HepG2 (cell line): ENCODE measurements around the gene SDK1. TPM values are rescaled to one million over a fixed set of nuclear protein-coding genes. Genes with fewer than 3 reads are reported as not detected.

ENCODE experiments used
- ATAC-seq: fragments of 200-7000 bp; cut with Tn5 transposase; 3 replicates; pipeline ENCODE4 v1.9.1; 2020; ENCODE audit warnings: mild to moderate bottlenecking, moderate library complexity
- BruUV-seq: library from RNA; stranded (reverse); fragments of 400-500 nt; replicated peaks from 2 replicates; lab custom pipeline; 2021; lab: Mats Ljungman, UMichigan
- CTCF ChIA-PET: fragments of 300-600 bp; formaldehyde crosslinking; extraction: SDS; loops from one replicate; lab custom pipeline; 2021; ENCODE audit warnings: low total read pairs, inconsistent platforms, low intra/inter-chr PET ratio; lab: Yijun Ruan, JAX
- POLR2A ChIA-PET: fragments of 350-600 bp; sonication (Branson Sonifier 250); formaldehyde crosslinking; loops from one replicate; lab custom pipeline; 2020; ENCODE audit warnings: antibody characterized with exemption, inconsistent platforms; lab: Yijun Ruan, JAX
- DNase-seq: peaks from one replicate; pipeline ENCODE4 v3.0.0-alpha.2; 2015; ENCODE audit warnings: low spot score
- FAIRE-seq: peaks from 3 replicates; lab custom pipeline; 2011; peaks lifted over from hg19 to GRCh38; lab: Jason Lieb, UNC
- H2AFZ ChIP-seq: one replicate; pipeline ENCODE4 v1.6.1; 2011; ENCODE audit warnings: low read length, inconsistent platforms
- H3K27ac ChIP-seq: fragments of 300-600 bp; 3 replicates; pipeline ENCODE4 v1.8.0; 2011; ENCODE audit warnings: mixed run types, mild to moderate bottlenecking, mixed read lengths, low read length, inconsistent platforms; ENCODE audit not compliant: insufficient read depth; ENCODE audit errors: extremely low read length
- H3K27me3 ChIP-seq, 2 experiments: fragments of 200-600 bp in 1 of 2; 2 replicates in 1 of 2; 3 replicates in 1 of 2; pipeline versions ENCODE4 v1.6.0 to v1.8.0; 2011; ENCODE audit warnings: low read length in 2 of 2, mild to moderate bottlenecking in 2 of 2, moderate library complexity in 2 of 2, inconsistent platforms in 1 of 2; ENCODE audit not compliant: insufficient read depth in 2 of 2, control insufficient read depth in 1 of 2
- H3K36me3 ChIP-seq, 2 experiments: fragments of 200-600 bp in 1 of 2; replicated peaks in 1 of 2; 2 replicates in 1 of 2; 3 replicates in 1 of 2; pipeline versions ENCODE4 v1.5.1 to v1.8.0; 2011; ENCODE audit warnings: low read length in 2 of 2, inconsistent platforms in 1 of 2; ENCODE audit not compliant: insufficient read depth in 2 of 2, control insufficient read depth in 1 of 2
- H3K4me1 ChIP-seq: 2 replicates; pipeline ENCODE4 v1.5.1; 2012; ENCODE audit warnings: low read length, inconsistent platforms; ENCODE audit not compliant: insufficient read depth
- H3K4me2 ChIP-seq: 2 replicates; pipeline ENCODE4 v1.6.0; 2011; ENCODE audit warnings: low read depth, low read length, inconsistent platforms
- H3K4me3 ChIP-seq, 3 experiments: fragments of 200-600 bp in 1 of 3; sonication (generic), shearing (Covaris generic) in 1 of 3; replicated peaks in 1 of 3; 2 replicates each; pipeline ENCODE4 v1.5.1; 2011 to 2016; ENCODE audit warnings: low read length in 3 of 3, inconsistent platforms in 2 of 3, low read depth in 2 of 3, mild to moderate bottlenecking in 2 of 3, control low read depth in 1 of 3, mixed read lengths in 1 of 3; ENCODE audit not compliant: insufficient read depth in 1 of 3
- H3K79me2 ChIP-seq: one replicate; pipeline ENCODE4 v1.6.1; 2011; ENCODE audit warnings: low read length, inconsistent platforms; ENCODE audit not compliant: insufficient read depth
- H3K9ac ChIP-seq: 2 replicates; pipeline ENCODE4 v1.6.0; 2011; ENCODE audit warnings: mild to moderate bottlenecking, low read depth, low read length, inconsistent platforms; ENCODE audit not compliant: insufficient read depth
- H3K9me3 ChIP-seq: 2 replicates; pipeline ENCODE4 v1.5.1; 2012; ENCODE audit warnings: mild to moderate bottlenecking, low read length
- H4K20me1 ChIP-seq: 2 replicates; pipeline ENCODE4 v1.6.0; 2011; ENCODE audit warnings: inconsistent platforms, mild to moderate bottlenecking, low read length, moderate library complexity; ENCODE audit not compliant: insufficient read depth
- ATRX ChIP-seq: sonication (generic); formaldehyde crosslinking; IDR thresholded peaks from 2 replicates; pipeline ENCODE4 v1.4.0; 2020; ENCODE audit warnings: missing genetic modification reagents, borderline replicate concordance
- CREM ChIP-seq, 2 experiments: sonication (generic) in 1 of 2; formaldehyde crosslinking in 1 of 2; IDR thresholded peaks; 2 replicates each; pipeline versions ENCODE4 v1.4.0 to v1.6.1; 2016 to 2020; ENCODE audit warnings: antibody characterized with exemption in 1 of 2, mild to moderate bottlenecking in 1 of 2, missing genetic modification reagents in 1 of 2
- GATAD1 ChIP-seq: IDR thresholded peaks from 2 replicates; pipeline ENCODE4 v1.6.1; 2016; ENCODE audit warnings: missing genetic modification reagents, missing compliant biosample characterization
- IKZF4 ChIP-seq: sonication (generic); formaldehyde crosslinking; IDR thresholded peaks from 2 replicates; pipeline ENCODE4 v1.5.1; 2020; ENCODE audit warnings: borderline replicate concordance, mild to moderate bottlenecking, low read depth, missing genetic modification reagents; ENCODE audit errors: not compliant biosample characterization
- ISL2 ChIP-seq: sonication (generic); formaldehyde crosslinking; IDR thresholded peaks from 2 replicates; pipeline ENCODE4 v1.5.0; 2020; ENCODE audit warnings: missing genetic modification reagents
- MTF1 ChIP-seq: sonication (generic); formaldehyde crosslinking; IDR thresholded peaks from 2 replicates; pipeline ENCODE4 v1.5.0; 2020; ENCODE audit warnings: missing genetic modification reagents
- PHF21A ChIP-seq: sonication (generic); formaldehyde crosslinking; IDR thresholded peaks from 2 replicates; pipeline ENCODE4 v1.5.0; 2020; ENCODE audit warnings: mild to moderate bottlenecking, missing genetic modification reagents
- PLRG1 ChIP-seq: fragments of 450-650 bp; conservative IDR thresholded peaks from 2 replicates; pipeline ENCODE4 v1.6.1; 2016
- TAF15 ChIP-seq: fragments of 200-400 bp; formaldehyde crosslinking; IDR thresholded peaks from one replicate; pipeline ENCODE4 v1.6.1; 2018; ENCODE audit warnings: mild to moderate bottlenecking, low read depth, low read length; ENCODE audit not compliant: poor library complexity, severe bottlenecking
- ZBTB42 ChIP-seq: sonication (generic); formaldehyde crosslinking; IDR thresholded peaks from 2 replicates; pipeline ENCODE4 v1.5.0; 2020; ENCODE audit warnings: mild to moderate bottlenecking, missing genetic modification reagents
- ZFP90 ChIP-seq: sonication (generic); formaldehyde crosslinking; IDR thresholded peaks from 2 replicates; pipeline ENCODE4 v1.8.0; 2022; ENCODE audit warnings: missing genetic modification reagents, mild to moderate bottlenecking, inconsistent platforms, borderline replicate concordance
- ZNF253 ChIP-seq: sonication (generic); formaldehyde crosslinking; IDR thresholded peaks from 2 replicates; pipeline ENCODE4 v1.8.0; 2022; ENCODE audit warnings: mild to moderate bottlenecking, missing genetic modification reagents, borderline replicate concordance
- ZNF780A ChIP-seq: sonication (generic); formaldehyde crosslinking; IDR thresholded peaks from 2 replicates; pipeline ENCODE4 v1.8.0; 2022; ENCODE audit warnings: mild to moderate bottlenecking, missing genetic modification reagents, moderate library complexity
- WGBS: methylation state at CpG from one replicate; pipeline ENCODE4 v1.1.6; 2017; ENCODE audit warnings: low lambda C conversion rate; 5-methylcytosine and 5-hydroxymethylcytosine counted together
- in situ Hi-C: cut with HindIII; loops from 2 replicates; pipeline ENCODE4 v1.10.0; 2017; ENCODE audit warnings: low pct_unique_long_range_greater_than_20kb; ENCODE audit not compliant: extremely low pct_ligation_motif_present
- intact Hi-C: fragments of 100-400 bp; cut with micrococcal nuclease; formaldehyde crosslinking; loops from one replicate; pipeline ENCODE4 v1.10.0; 2022; ENCODE audit not compliant: unreplicated experiment
- polyA plus RNA-seq, 8 experiments: library from polyadenylated mRNA; depleted of rRNA in 3 of 8; stranded (reverse) in 7 of 8; unstranded in 1 of 8; fragments of >200 nt; fragmentation: Illumina TruSeq in 4 of 8; extraction: Trizol in 4 of 8; gene quantifications; 2 replicates each; pipeline versions ENCODE4 v1.2.1 to v1.2.3, GENCODE V29; 2011 to 2016; ENCODE audit warnings: low read depth in 4 of 8, missing spikeins in 1 of 8, mixed read lengths in 1 of 8; ENCODE audit not compliant: insufficient read depth in 1 of 8
- total RNA-seq, 5 experiments: library from RNA; depleted of rRNA; stranded (reverse); fragments of >200 nt; fragmentation: Illumina TruSeq; extraction: Trizol; gene quantifications; 2 replicates each; pipeline ENCODE4 v1.2.3, GENCODE V29; 2016; ENCODE audit warnings: low read depth in 1 of 5
- TF ChIP-seq, protein P1 (sequence below): fragments of 450-650 bp; IDR thresholded peaks from 2 replicates; pipeline ENCODE4 v1.6.1; 2016
- TF ChIP-seq, protein P2 (sequence below): sonication (generic); formaldehyde crosslinking; IDR thresholded peaks from 2 replicates; pipeline ENCODE4 v1.8.0; 2022; ENCODE audit warnings: mild to moderate bottlenecking, missing genetic modification reagents; ENCODE audit not compliant: insufficient replicate concordance

SDK1 gene
- total and polyA plus RNA-seq, 2 of the 13 experiments (the other 11 are each of a cell fraction or from before 2014, with no cell fraction given), result 0.35 to 2.4 TPM

DNA sequence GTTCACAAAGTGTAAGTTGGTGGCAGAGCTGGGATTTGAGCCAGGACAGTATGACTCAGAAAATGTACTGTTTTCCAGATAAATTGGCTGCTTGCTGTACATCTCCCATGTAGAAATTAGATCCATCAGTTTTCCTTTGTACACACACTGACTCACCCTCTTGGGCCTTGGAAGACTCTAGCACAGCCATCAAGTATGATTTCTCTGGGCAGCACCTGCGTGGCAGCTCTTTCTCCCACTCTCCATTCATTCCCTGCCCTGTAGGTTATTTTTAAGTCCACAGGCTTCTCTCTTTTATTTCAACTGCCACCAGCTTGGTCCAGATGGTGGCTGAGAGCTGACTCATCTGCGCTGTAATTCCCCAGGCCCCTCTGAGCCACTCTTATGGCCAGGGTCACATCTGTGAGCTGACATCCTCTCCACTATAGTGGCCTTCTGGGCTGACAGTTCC lies 28.3 kb upstream of the SDK1 start:
- CTCF ChIA-PET, result no interaction called here
- H2AFZ ChIP-seq, result no peak overlapping the region
- in situ Hi-C loops (no loop called here), intact Hi-C loops (no loop called here)
- TF ChIP-seq MTF1 (CRISPR knock-in tag) (no peak), ZNF253 (CRISPR knock-in tag) (no peak), CREM (IDR thresholded peaks at IDR 0.05) (no peak), CREM (CRISPR knock-in tag; IDR thresholded peaks at IDR 0.05) (no peak), ZFP90 (no peak), PHF21A (CRISPR knock-in tag) (no peak), ZNF780A (no peak)
- TF ChIP-seq, protein P1, sequence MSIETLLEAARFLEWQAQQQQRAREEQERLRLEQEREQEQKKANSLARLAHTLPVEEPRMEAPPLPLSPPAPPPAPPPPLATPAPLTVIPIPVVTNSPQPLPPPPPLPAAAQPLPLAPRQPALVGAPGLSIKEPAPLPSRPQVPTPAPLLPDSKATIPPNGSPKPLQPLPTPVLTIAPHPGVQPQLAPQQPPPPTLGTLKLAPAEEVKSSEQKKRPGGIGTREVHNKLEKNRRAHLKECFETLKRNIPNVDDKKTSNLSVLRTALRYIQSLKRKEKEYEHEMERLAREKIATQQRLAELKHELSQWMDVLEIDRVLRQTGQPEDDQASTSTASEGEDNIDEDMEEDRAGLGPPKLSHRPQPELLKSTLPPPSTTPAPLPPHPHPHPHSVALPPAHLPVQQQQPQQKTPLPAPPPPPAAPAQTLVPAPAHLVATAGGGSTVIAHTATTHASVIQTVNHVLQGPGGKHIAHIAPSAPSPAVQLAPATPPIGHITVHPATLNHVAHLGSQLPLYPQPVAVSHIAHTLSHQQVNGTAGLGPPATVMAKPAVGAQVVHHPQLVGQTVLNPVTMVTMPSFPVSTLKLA, result no peak
- no peak for FAIRE-seq
- no peak overlapping the region for H3K4me3 ChIP-seq
- H3K36me3 ChIP-seq, result no peaks in the 10 kb centered on the region
- DNase-seq, result no peak
- POLR2A ChIA-PET, result interaction anchor here (0.6 kb wide), 1 partner anchor 232 kb away, joined by 3 read pairs; no protein-coding TSS in a partner anchor
- ATAC-seq, result no peak
- H3K9me3 ChIP-seq, result no peaks in the 10 kb centered on the region
- no peaks in the 10 kb centered on the region for H3K4me1 ChIP-seq
- 68% methylated on average over 2 of the region's 2 CpGs for WGBS
- no peak overlapping the region for H3K4me2 ChIP-seq
- H3K9ac ChIP-seq, result no peak overlapping the region
- H3K79me2 ChIP-seq, result no peaks in the 10 kb centered on the region
- BruUV-seq, result no TSS peak
- H4K20me1 ChIP-seq, result no peaks in the 10 kb centered on the region
- no peak overlapping the region for H3K27ac ChIP-seq
- H3K27me3 ChIP-seq, result no peaks in the 10 kb centered on the region

DNA sequence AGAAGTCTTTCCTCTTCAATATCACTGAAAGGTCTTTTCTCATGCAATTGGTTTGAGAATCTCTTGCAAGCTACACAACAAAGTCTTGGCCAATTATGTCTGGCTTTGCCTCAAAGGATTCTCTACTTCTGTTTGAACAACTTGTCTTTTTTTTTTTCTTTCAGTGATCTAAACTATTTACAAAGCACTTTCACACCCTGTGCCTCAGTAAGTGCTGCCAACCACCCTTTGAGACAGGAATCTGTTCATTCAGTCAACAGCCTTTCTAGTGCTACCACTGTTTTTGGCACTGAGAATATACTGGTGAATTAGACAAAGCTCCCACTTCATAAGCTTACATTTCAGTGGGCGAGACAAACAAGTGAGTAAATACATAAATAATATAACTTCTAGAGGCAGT lies 26.9 kb upstream of the SDK1 start:
- no peak for FAIRE-seq
- BruUV-seq, result no TSS peak
- ChIA-PET CTCF (no interaction called here), POLR2A (no interaction called here)
- no peak overlapping the region for H3K4me3 ChIP-seq
- no peaks in the 10 kb centered on the region for H3K79me2 ChIP-seq
- no peak overlapping the region for H2AFZ ChIP-seq
- DNase-seq, result no peak
- no peak overlapping the region for H3K4me2 ChIP-seq
- no peaks in the 10 kb centered on the region for H3K4me1 ChIP-seq
- ATAC-seq, result no peak
- in situ Hi-C loops (no loop called here), intact Hi-C loops (no loop called here)
- no peaks in the 10 kb centered on the region for H3K36me3 ChIP-seq
- no peaks in the 10 kb centered on the region for H3K27me3 ChIP-seq
- H3K27ac ChIP-seq, result no peak overlapping the region
- no peaks in the 10 kb centered on the region for H3K9me3 ChIP-seq
- no peaks in the 10 kb centered on the region for H4K20me1 ChIP-seq
- WGBS, result 71% methylated on average over 1 of the region's 1 CpG
- H3K9ac ChIP-seq, result no peak overlapping the region
- TF ChIP-seq TAF15 (no peak), GATAD1 (no peak), ZBTB42 (no peak), ISL2 (CRISPR knock-in tag) (no peak), PLRG1 (no peak), IKZF4 (CRISPR knock-in tag) (no peak), ATRX (CRISPR knock-in tag) (no peak)
- TF ChIP-seq, protein P2, sequence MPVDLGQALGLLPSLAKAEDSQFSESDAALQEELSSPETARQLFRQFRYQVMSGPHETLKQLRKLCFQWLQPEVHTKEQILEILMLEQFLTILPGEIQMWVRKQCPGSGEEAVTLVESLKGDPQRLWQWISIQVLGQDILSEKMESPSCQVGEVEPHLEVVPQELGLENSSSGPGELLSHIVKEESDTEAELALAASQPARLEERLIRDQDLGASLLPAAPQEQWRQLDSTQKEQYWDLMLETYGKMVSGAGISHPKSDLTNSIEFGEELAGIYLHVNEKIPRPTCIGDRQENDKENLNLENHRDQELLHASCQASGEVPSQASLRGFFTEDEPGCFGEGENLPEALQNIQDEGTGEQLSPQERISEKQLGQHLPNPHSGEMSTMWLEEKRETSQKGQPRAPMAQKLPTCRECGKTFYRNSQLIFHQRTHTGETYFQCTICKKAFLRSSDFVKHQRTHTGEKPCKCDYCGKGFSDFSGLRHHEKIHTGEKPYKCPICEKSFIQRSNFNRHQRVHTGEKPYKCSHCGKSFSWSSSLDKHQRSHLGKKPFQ (CRISPR knock-in tag), result no peak
